Keratinocyte (primary cell): ENCODE data around the gene SEL1L2.

Experiments used
- EZH2 ChIP-seq: IDR thresholded peaks from one replicate; pipeline ENCODE4 v1.6.1; 2012; ENCODE audit warnings: inconsistent platforms, mild to moderate bottlenecking, low read length, moderate library complexity
- TF ChIP-seq, protein P1 (sequence below), 3 experiments: IDR thresholded peaks in 1 of 3; conservative IDR thresholded peaks in 1 of 3; optimal IDR thresholded peaks in 1 of 3; 2 replicates in 2 of 3; 3 replicates in 1 of 3; pipeline versions ENCODE3 to v1.5.1; 2011; ENCODE audit warnings: low read length in 3 of 3, mild to moderate bottlenecking in 3 of 3, moderate library complexity in 2 of 3, control low read depth in 1 of 3, inconsistent platforms in 1 of 3; ENCODE audit not compliant: insufficient read depth in 2 of 3; ENCODE audit errors: extremely low read depth in 1 of 3

DNA sequence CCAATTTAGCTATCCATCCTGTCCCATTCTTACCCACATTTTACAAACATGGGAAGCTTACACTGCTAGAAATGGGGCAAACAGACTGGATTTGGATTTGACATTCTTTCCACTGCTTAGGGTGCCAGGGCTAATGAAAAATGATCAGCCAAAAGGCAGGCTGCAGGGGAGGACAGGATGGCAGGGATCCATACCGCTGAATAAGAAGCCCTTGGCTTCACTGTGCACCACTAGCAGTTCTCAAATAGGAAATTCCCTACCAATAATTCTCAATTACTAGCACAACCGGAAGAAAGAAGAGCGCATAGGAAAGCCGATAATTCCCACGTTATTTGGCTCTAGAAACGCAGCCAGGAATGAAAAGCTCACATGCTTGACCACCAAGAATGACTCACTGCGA, 132.5 kb downstream of the SEL1L2 start:
- TF ChIP-seq, protein P1, sequence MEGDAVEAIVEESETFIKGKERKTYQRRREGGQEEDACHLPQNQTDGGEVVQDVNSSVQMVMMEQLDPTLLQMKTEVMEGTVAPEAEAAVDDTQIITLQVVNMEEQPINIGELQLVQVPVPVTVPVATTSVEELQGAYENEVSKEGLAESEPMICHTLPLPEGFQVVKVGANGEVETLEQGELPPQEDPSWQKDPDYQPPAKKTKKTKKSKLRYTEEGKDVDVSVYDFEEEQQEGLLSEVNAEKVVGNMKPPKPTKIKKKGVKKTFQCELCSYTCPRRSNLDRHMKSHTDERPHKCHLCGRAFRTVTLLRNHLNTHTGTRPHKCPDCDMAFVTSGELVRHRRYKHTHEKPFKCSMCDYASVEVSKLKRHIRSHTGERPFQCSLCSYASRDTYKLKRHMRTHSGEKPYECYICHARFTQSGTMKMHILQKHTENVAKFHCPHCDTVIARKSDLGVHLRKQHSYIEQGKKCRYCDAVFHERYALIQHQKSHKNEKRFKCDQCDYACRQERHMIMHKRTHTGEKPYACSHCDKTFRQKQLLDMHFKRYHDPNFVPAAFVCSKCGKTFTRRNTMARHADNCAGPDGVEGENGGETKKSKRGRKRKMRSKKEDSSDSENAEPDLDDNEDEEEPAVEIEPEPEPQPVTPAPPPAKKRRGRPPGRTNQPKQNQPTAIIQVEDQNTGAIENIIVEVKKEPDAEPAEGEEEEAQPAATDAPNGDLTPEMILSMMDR (optimal IDR thresholded peaks at IDR 0.05 in 1 of 3, IDR thresholded peaks at IDR 0.05 in 1 of 3, conservative IDR thresholded peaks at IDR 0.05 in 1 of 3; ENCODE audit: extremely low read depth in 1 of 3, insufficient read depth in 2 of 3, low read length in 3 of 3) = no peak
- TF ChIP-seq EZH2 = no peak
